Measurements from ENCODE around the gene ABRAXAS1.

DNA sequence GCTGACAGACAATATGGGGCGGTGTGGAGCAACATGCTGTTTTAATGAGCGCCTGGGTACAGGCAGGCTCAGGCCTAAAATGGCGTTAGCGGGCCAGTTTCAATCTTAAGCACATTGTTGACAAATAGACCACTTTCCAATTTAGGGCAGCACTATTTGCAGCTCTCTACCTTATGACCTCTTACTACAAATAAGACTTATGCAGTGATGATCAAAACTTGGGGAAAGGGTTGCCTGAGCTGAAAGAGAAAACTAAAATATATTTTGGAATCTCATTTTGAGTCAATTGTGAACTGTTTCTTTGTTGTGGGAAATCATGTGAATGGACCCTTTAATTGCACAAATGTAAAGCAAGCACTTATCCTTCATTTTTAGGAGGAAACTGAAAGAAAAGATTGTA lies 25.5 kb upstream of the ABRAXAS1 start:
- TF ChIP-seq POLR2AphosphoS5 (IDR thresholded peaks at IDR 0.05; ENCODE audit: low read depth, low read length): no peak
- TF ChIP-seq, protein P1, sequence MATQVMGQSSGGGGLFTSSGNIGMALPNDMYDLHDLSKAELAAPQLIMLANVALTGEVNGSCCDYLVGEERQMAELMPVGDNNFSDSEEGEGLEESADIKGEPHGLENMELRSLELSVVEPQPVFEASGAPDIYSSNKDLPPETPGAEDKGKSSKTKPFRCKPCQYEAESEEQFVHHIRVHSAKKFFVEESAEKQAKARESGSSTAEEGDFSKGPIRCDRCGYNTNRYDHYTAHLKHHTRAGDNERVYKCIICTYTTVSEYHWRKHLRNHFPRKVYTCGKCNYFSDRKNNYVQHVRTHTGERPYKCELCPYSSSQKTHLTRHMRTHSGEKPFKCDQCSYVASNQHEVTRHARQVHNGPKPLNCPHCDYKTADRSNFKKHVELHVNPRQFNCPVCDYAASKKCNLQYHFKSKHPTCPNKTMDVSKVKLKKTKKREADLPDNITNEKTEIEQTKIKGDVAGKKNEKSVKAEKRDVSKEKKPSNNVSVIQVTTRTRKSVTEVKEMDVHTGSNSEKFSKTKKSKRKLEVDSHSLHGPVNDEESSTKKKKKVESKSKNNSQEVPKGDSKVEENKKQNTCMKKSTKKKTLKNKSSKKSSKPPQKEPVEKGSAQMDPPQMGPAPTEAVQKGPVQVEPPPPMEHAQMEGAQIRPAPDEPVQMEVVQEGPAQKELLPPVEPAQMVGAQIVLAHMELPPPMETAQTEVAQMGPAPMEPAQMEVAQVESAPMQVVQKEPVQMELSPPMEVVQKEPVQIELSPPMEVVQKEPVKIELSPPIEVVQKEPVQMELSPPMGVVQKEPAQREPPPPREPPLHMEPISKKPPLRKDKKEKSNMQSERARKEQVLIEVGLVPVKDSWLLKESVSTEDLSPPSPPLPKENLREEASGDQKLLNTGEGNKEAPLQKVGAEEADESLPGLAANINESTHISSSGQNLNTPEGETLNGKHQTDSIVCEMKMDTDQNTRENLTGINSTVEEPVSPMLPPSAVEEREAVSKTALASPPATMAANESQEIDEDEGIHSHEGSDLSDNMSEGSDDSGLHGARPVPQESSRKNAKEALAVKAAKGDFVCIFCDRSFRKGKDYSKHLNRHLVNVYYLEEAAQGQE (IDR thresholded peaks at IDR 0.05; ENCODE audit: insufficient read depth in 1 of 2, low read depth in 2 of 2, low read length in 2 of 2): no peak
- no peak for TF ChIP-seq SIN3A (IDR thresholded peaks at IDR 0.05; ENCODE audit: borderline replicate concordance, insufficient read depth, low read length)

All from PFSK-1 (cell line).